Eye (tissue), 1 donor: ENCODE data around the gene TMEM47.

Source experiments
- DNase-seq: peaks from one replicate; pipeline ENCODE4 v3.0.0-alpha.2; 2015

TMEM47 gene

GRCh38 chrX:34656842-34657725, at the start of gene TMEM47:
TSS of gene TMEM47 (minus strand) at chrX:34657285. CDS start at chrX:34657029, 256 bp downstream.
- peak; percentile 85 for DNase-seq

GRCh38 chrX:34687095-34687494, 30.0 kb upstream of the TMEM47 start:
- no peak for DNase-seq

DNA sequence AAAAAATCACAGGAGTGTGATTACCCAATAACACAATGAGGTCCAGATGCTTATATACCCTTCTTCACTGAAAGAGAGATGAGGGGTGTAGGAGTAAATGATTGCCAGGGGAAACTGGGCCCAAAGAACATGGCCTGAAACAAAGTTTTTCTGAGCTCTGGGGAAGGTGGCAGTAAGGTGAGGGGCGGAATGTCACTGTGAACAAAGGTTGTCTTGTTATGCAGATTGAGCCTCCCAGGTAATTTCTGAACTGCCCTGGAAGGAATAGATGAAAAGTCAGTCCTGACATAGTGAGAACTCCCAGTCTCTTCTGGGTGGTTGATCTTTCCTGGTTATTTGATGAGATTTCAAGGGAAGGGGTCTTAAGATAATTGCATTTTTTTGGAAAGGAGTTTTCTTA, 2.5 kb upstream of the TMEM47 start:
- DNase-seq = no peak

DNA sequence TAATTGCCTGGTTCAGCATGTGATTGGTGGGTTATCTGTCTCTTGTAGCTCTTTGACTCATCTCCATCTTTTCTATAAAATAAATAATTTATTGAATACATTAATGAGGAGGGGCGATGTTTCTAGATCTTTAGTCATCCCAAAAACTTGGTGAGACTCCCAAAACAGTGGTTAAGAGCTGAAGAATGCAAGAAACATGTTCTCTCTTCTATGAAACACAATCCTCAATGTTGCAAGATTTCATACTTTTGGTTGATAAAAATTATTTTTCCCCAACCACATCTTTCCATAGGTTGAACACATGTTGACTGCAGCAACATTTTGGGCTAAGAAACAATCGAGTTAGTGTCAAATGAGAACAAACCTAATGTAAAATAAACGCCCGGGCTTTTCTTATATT, 1.2 kb upstream of the TMEM47 start:
- no peak for DNase-seq

GRCh38 chrX:34657726-34658070, 613 bp upstream of the TMEM47 start:
- no peak for DNase-seq

- DNase-seq = no peak
These were observed 631 bp downstream of the TMEM47 start for GRCh38 chrX:34656467-34656841.

GRCh38 chrX:34655501-34656455, 1.3 kb downstream of the TMEM47 start:
- DNase-seq = peak; percentile 66

DNA sequence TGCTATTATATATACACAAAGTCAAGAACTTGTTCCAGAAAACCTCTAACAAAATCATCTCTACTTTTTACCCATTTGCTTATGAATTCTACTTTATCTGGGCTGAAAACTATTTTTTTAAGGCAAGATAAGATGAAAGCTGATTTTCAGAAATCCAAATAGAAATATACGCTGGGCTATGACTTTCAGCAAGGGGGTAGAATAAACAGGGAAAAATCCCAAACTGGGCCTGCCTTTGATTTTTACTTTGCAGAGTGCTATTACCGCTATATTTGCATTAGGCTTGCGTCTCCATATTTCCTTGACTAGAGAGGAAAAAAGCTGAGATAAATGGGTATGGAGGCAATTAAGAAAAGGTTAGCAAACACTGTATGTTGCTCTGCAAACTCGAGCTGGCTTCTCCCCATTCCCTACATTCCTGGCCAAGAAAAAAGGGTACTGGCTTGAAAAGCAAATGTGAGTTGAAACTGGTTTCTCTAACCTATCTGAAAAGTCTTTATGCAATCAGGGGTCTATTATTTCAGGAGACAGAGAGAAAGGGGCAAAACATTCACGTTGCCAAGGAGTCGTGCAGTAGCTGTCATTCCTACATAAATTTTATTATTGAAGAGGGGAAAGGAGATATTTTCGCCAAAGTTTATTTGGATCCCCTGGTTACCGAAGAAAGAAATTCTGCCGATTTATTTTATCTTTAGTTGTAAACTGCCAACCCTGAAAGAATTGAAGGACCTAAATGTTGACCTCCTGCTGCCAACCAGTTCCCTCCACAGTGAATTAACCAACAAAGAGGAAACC, 2.2 kb downstream of the TMEM47 start:
- peak; percentile 57 for DNase-seq

GRCh38 chrX:34653811-34654210, 3.3 kb downstream of the TMEM47 start:
- peak; percentile 82 for DNase-seq

DNA sequence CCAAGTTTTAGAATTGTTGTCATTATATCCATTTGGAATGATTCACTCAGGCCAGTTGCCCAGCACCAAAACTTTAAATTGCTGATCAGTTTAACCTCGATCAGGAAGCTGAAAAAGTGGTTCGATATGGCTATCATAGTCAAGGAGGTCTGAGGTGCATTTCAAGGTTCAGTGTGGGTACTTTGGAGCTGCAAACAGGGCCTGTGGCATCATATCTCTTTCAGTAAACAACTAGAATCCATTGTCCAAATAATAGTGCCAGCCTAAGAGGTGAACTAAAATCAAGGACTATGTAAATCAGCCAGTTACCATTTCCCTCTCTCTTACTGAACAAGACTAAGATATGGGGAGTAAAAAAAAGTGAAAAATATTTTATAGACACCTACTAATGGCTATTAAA, 14.2 kb downstream of the TMEM47 start:
- DNase-seq = no peak

- peak; percentile 72 for DNase-seq
These were observed 19.0 kb downstream of the TMEM47 start for GRCh38 chrX:34638116-34638515.

- no peak for DNase-seq
These were observed 22.7 kb downstream of the TMEM47 start for GRCh38 chrX:34634349-34634748.

DNA sequence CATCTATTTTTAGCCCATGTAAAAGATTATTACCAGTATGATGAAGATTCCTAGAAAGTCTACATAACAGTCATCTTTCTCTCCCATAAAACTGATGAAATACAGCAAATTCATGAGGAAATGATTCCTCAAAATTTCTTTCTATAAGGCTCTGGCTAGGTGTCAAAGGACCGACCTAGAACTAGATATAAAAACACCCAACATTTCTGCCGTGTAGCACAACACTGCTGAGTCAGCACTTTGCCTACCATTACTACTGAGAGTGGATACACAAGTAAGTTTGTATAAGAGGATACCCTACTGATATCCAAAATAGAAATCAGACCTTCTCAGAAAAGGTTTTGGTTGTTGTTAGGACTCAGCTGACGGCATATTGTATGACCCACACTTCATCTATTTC, 24.7 kb downstream of the TMEM47 start:
- no peak for DNase-seq

- DNase-seq = peak; percentile 34
These were observed 25.4 kb downstream of the TMEM47 start for GRCh38 chrX:34631479-34632220.

DNA sequence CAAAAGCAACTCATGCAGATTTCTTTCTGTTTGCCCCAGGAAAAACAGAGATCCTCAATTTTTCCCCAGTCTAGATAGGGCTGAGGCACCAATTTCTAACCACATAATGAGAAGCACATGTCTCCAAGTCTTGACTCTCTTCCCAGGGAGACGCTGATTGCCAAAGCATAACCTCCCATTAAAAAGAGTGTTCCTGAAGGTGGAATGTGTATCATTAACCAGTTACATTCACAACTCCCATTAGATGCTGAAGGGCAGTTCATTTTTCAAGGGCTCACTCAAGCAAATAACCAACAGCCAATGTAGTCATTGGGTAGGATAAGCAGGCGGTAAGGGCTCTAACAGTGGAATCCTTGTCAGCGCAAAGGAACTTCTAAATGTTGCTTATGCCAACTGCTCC, 27.5 kb downstream of the TMEM47 start:
- DNase-seq = peak; percentile 34

GRCh38 chrX:34624416-34624815, 32.7 kb downstream of the TMEM47 start:
- DNase-seq = no peak

DNA sequence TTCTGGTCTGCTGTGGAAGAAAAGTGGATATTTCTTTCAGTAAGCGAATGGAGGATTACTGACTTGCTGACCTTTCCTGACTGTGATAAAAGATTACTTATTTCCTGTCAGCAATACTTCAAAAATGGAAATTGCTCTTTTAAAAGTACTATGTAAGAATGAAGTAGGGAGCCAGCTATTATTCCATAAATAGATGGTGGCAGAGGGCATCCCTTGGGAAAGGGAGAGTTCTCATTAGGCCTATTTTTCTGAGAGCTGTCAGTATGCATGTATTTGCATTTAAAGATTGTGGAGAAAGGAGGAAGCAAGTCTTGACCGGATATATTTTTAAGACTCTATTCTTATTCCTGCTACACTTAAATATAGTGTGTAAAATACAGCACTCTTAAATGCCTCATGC, 37.2 kb downstream of the TMEM47 start:
- no peak for DNase-seq

GRCh38 chrX:34612036-34612435, 45.0 kb downstream of the TMEM47 start:
- DNase-seq = no peak

DNA sequence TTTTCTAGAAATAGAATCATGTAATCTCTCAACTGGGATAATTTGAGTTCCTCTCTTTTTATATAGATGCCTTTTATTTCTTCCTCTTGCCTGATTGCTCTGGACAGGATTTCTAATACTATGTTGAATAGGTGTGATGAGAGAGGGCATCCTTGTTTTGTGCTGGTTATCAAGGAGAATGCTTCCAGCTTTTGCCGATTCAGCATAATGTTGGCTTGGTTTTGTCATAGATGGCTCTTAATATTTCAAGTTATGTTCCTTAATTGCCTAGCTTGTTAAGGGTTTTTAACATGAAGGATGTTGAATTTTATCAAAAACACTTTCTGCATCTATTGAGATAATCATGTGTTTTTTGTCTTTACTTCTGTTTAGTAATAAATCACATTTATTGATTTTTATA, 58.7 kb downstream of the TMEM47 start:
- no peak for DNase-seq

GRCh38 chrX:34586936-34587335, 70.1 kb downstream of the TMEM47 start:
- no peak for DNase-seq

GRCh38 chrX:34586346-34586911, 70.7 kb downstream of the TMEM47 start:
- no peak for DNase-seq

GRCh38 chrX:34585561-34585960, 71.5 kb downstream of the TMEM47 start:
- DNase-seq = no peak
